HepG2 (cell line): ENCODE measurements around the gene CPN1. TPM values are rescaled to one million over a fixed set of nuclear protein-coding genes. Genes with fewer than 3 reads are reported as not detected.

ENCODE experiments used
- ATF6 ChIP-seq: sonication (generic); formaldehyde crosslinking; conservative IDR thresholded peaks from 2 replicates; pipeline ENCODE4 v1.4.0; 2020; ENCODE audit warnings: missing genetic modification reagents
- DMAP1 ChIP-seq: IDR thresholded peaks from 2 replicates; pipeline ENCODE4 v1.6.1; 2016
- EZH2 ChIP-seq: conservative IDR thresholded peaks from 2 replicates; pipeline ENCODE4 v1.6.1; 2012; ENCODE audit warnings: mild to moderate bottlenecking, low read depth, low read length, moderate library complexity
- LRRFIP1 ChIP-seq: sonication (generic); formaldehyde crosslinking; conservative IDR thresholded peaks from 2 replicates; pipeline ENCODE4 v1.4.0; 2020; ENCODE audit warnings: missing genetic modification reagents
- NRL ChIP-seq: sonication (generic); formaldehyde crosslinking; IDR thresholded peaks from 2 replicates; pipeline ENCODE4 v1.5.0; 2020; ENCODE audit warnings: missing genetic modification reagents, mild to moderate bottlenecking, moderate library complexity, borderline replicate concordance
- TBX2 ChIP-seq: sonication (generic); formaldehyde crosslinking; IDR thresholded peaks from 2 replicates; pipeline ENCODE4 v1.5.0; 2020; ENCODE audit warnings: missing genetic modification reagents, mild to moderate bottlenecking, borderline replicate concordance
- TFDP2 ChIP-seq: sonication (generic); formaldehyde crosslinking; IDR thresholded peaks from 2 replicates; pipeline ENCODE4 v1.4.0; 2020; ENCODE audit warnings: missing genetic modification reagents
- TFE3 ChIP-seq: IDR thresholded peaks from 2 replicates; pipeline ENCODE4 v1.6.1; 2016
- ZBTB2 ChIP-seq: sonication (generic); formaldehyde crosslinking; IDR thresholded peaks from 2 replicates; pipeline ENCODE4 v1.8.0; 2022; ENCODE audit warnings: low read depth, missing genetic modification reagents
- ZFAT ChIP-seq: sonication (generic); formaldehyde crosslinking; conservative IDR thresholded peaks from 2 replicates; pipeline ENCODE4 v1.8.1; 2023; ENCODE audit warnings: missing genetic modification reagents, inconsistent platforms
- ZFP36L1 ChIP-seq: sonication (generic); formaldehyde crosslinking; IDR thresholded peaks from 2 replicates; pipeline ENCODE4 v1.8.0; 2022; ENCODE audit warnings: mild to moderate bottlenecking, missing genetic modification reagents, moderate library complexity
- ZIK1 ChIP-seq: sonication (generic); formaldehyde crosslinking; IDR thresholded peaks from 2 replicates; pipeline ENCODE4 v1.5.0; 2020; ENCODE audit warnings: mild to moderate bottlenecking, low read depth, missing genetic modification reagents, borderline replicate concordance
- ZNF20 ChIP-seq: sonication (generic); formaldehyde crosslinking; IDR thresholded peaks from 2 replicates; pipeline ENCODE4 v1.4.0; 2020; ENCODE audit warnings: mild to moderate bottlenecking, moderate library complexity, missing genetic modification reagents
- ZNF362 ChIP-seq: sonication (generic); formaldehyde crosslinking; IDR thresholded peaks from 2 replicates; pipeline ENCODE4 v1.4.0; 2020; ENCODE audit warnings: missing genetic modification reagents, mild to moderate bottlenecking, borderline replicate concordance
- ZNF740 ChIP-seq: sonication (generic); formaldehyde crosslinking; IDR thresholded peaks from 2 replicates; pipeline ENCODE4 v1.4.0; 2020; ENCODE audit warnings: missing genetic modification reagents
- ZSCAN30 ChIP-seq: sonication (generic); formaldehyde crosslinking; IDR thresholded peaks from 2 replicates; pipeline ENCODE4 v1.5.0; 2020; ENCODE audit warnings: mild to moderate bottlenecking, missing genetic modification reagents
- polyA plus RNA-seq, 8 experiments: library from polyadenylated mRNA; depleted of rRNA in 3 of 8; stranded (reverse) in 7 of 8; unstranded in 1 of 8; fragments of >200 nt; fragmentation: Illumina TruSeq in 4 of 8; extraction: Trizol in 4 of 8; gene quantifications; 2 replicates each; pipeline versions ENCODE4 v1.2.1 to v1.2.3, GENCODE V29; 2011 to 2016; ENCODE audit warnings: low read depth in 4 of 8, missing spikeins in 1 of 8, mixed read lengths in 1 of 8; ENCODE audit not compliant: insufficient read depth in 1 of 8
- total RNA-seq, 5 experiments: library from RNA; depleted of rRNA; stranded (reverse); fragments of >200 nt; fragmentation: Illumina TruSeq; extraction: Trizol; gene quantifications; 2 replicates each; pipeline ENCODE4 v1.2.3, GENCODE V29; 2016; ENCODE audit warnings: low read depth in 1 of 5

CPN1 gene
- total and polyA plus RNA-seq, 2 of the 13 experiments (the other 11 are each of a cell fraction or from before 2014, with no cell fraction given), result 17.3 to 35.1 TPM

- TF ChIP-seq ZNF362 (CRISPR knock-in tag), result peak; percentile 95
- TF ChIP-seq NRL (CRISPR knock-in tag), result no peak
- no peak; the same call in 1 of the 2 replicates for TF ChIP-seq ZSCAN30 (CRISPR knock-in tag)
- no peak for TF ChIP-seq ZNF740 (CRISPR knock-in tag)
- TF ChIP-seq ATF6 (CRISPR knock-in tag), result no peak
- peak; percentile 78 for TF ChIP-seq TFE3 (CRISPR knock-in tag)
- TF ChIP-seq ZFAT (CRISPR knock-in tag), result no peak
- TF ChIP-seq TBX2 (CRISPR knock-in tag), result peak; percentile 98
- no peak for TF ChIP-seq ZNF20
- TF ChIP-seq ZBTB2, result peak; percentile 60; the same call in 1 of the 2 replicates
- no peak for TF ChIP-seq ZIK1 (CRISPR knock-in tag)
- TF ChIP-seq DMAP1 (CRISPR knock-in tag), result peak; percentile 78
- TF ChIP-seq EZH2, result no peak
- no peak; the same call in 1 of the 2 replicates for TF ChIP-seq ZFP36L1 (CRISPR knock-in tag)
- TF ChIP-seq TFDP2 (CRISPR knock-in tag), result peak; percentile 64; the same call in 1 of the 2 replicates
- TF ChIP-seq LRRFIP1 (CRISPR knock-in tag), result no peak
These were observed 19.8 kb upstream of the CPN1 start (continued) for GRCh38 chr10:100101192-100102076.
